NCI-H446 treated with DMSO at 0.1 percent for 48 hours (cell line): ENCODE data around the gene GUCY2F.

ENCODE experiments used
- DNase-seq: peaks from one replicate; lab custom pipeline; 2025; lab: John Stamatoyannopoulos, UW

Gene GUCY2F

GRCh38 chrX:109481986-109482385 is at the start of gene GUCY2F:
Gene GUCY2F, minus strand, starts transcription at chrX:109482086. Its CDS starts 6,150 bp downstream, at chrX:109475936.
- DNase-seq: no peak

- DNase-seq: no peak
These were observed 37.1 kb upstream of the GUCY2F start for GRCh38 chrX:109519001-109519400.

- DNase-seq: no peak
These were observed 29.2 kb upstream of the GUCY2F start for GRCh38 chrX:109511113-109511512.

DNA sequence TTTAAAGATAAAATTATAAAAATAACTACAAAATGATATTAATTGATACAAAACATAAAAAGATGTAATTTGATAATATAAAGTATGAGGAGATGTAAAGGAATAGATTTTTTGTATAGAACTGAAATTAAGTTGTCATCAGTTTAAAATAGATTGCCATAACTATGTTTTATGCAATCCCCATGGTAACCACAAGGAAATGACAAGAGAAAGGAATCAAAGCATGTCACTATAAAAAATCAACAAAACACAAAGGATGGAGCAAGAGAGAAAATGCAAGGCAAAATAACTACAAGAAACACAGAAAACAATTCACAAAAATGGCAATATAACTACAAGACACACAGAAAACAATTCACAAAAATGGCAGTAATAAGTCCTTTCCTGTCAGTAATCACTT is 27.0 kb upstream of the GUCY2F start:
- DNase-seq: no peak

GRCh38 chrX:109501176-109501575 is 19.3 kb upstream of the GUCY2F start:
- no peak for DNase-seq

DNA sequence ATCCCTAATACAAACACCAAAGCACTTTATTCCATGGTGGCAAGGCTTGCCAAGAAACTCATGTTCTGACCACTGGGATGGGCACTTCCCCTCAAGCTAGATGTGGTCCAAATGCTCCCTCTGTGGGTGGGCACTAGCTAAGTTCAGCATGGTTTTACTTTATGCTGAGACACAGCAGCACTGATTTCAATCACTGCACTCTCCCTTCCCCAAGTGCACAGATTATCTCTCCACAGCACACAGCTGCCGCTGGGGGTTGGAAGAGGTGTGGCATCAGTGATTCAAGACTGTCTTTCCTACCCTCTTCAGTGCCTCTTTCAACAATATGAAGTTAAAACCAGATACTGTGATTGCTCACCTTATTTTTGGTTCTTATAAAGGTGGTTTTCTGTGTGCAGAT is 16.5 kb upstream of the GUCY2F start:
- DNase-seq: no peak

DNA sequence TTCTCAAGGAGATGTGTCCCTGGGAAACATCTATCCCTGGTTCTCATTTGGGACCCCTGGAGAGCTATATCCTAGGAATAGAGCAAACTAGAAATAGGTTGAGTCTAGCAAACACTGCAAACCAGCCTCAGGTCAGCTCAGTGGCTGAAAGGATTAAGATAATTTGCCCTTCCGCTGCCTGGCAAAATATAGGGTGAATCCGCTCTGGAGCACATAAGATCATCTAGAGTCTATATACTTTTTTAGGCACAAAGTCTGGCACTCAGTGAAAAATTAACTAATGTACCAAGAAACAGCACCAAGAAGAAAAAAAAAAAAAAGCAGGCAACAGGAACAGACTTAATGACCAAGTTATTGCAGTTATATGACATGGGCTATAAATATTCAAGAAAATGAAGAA is 7.3 kb upstream of the GUCY2F start:
- DNase-seq: no peak

GRCh38 chrX:109487640-109488039 is 5.8 kb upstream of the GUCY2F start:
- DNase-seq: no peak

GRCh38 chrX:109485470-109486340 is 3.8 kb upstream of the GUCY2F start:
- DNase-seq: peak; percentile 22

GRCh38 chrX:109484886-109485285 is 3.0 kb upstream of the GUCY2F start:
- no peak for DNase-seq

GRCh38 chrX:109475174-109475891 is 6.6 kb downstream of the GUCY2F start:
- peak; percentile 1 for DNase-seq

DNA sequence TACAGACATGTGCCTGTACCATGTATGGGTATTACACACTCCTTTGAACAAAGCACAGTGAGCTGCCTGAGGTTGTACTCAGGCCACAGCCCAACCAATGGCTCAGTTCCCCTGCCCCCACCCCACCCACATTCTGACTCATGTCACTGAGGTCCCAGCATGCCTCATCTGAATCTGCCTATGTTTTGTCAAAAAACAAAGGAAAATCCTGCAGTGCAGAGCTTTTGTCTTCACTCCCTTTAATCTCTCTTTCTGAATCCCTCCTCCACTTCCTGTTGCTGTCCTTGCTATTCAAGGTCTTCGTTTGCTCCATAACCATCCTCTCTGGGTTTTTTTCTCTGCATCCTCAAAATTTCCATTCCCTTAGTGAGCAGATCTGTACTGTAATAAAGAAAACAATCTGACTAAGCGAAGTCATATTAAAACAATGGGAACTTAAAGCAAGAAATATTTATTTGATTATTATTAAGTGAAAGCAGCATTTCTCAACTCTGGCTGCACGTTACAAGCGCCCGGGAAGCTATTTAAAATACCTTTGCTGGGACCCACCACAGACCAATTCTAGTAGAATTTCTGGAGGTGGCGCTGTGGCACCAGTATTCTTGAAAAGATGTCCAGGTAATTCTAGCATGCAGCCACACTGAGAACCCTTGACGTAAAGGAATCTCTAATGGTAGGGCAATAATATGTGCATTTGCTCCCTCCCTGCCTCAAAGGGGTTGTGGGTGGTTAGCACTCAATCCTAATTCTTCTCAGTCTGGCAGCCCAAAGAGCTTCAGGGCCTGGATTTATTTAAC is 8.7 kb downstream of the GUCY2F start:
- no peak for DNase-seq

GRCh38 chrX:109464231-109464630 is 17.7 kb downstream of the GUCY2F start:
- peak; percentile 6 for DNase-seq

GRCh38 chrX:109463784-109464183 is 18.1 kb downstream of the GUCY2F start:
- no peak for DNase-seq

GRCh38 chrX:109448282-109448938 is 33.5 kb downstream of the GUCY2F start:
- peak; percentile 1 for DNase-seq

- no peak for DNase-seq
These were observed 40.6 kb downstream of the GUCY2F start for GRCh38 chrX:109441266-109441665.

DNA sequence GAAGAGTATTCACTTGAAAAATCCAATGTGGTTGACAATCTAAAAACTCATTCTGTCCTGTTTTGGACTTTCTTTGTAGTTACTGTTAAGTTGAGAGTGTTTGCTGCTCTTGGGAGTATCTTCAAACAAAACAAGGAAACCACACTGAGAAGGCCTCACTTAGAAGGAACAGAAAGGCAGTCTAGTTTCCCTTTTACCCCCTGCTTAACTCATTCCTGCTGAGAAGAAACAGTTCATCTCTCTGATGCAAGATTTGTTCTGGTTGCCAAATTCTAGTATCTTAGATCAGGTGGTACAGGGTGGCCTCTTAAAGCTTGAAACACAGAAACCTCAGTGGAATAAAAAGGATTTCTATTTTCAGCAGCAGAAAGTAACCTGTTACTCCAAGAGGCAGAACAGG is 41.4 kb downstream of the GUCY2F start:
- DNase-seq: no peak

DNA sequence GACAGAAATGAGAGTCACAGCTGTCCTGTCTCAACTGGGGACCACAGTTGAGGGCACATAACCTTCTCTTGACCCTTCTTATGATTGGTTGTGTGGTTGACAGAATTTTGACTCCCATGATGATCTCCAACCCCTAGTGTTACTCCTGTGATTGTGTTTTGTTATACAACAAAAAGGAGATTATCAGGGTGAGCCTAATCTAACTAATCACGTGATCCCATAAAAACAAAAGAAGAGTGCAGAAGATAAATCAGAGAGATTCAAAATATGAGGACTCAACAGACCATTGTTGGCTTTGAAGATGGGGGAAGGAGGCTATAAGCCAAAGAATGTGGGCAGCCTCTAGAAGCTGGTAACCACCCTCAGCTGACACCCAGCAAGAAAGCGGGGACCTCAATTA is 72.7 kb downstream of the GUCY2F start:
- no peak for DNase-seq

GRCh38 chrX:109403922-109404321 is 78.0 kb downstream of the GUCY2F start:
- no peak for DNase-seq

GRCh38 chrX:109399831-109400230 is 82.1 kb downstream of the GUCY2F start:
- no peak for DNase-seq

GRCh38 chrX:109398833-109399232 is 83.1 kb downstream of the GUCY2F start:
- no peak for DNase-seq

- DNase-seq: no peak
These were observed 83.8 kb downstream of the GUCY2F start for GRCh38 chrX:109398061-109398460.
